Activated CD4-positive, CD25-positive, alpha-beta regulatory T cell treated with anti-CD3 and anti-CD28 coated beads, Interleukin-2, amount 50 U/mL, for 24 hours (primary cell): ENCODE measurements around the gene CNN3.

ENCODE experiments used
- ATAC-seq, 2 donors: fragments of 150-1000 bp; cut with Tn5 transposase; one replicate each; pipeline ENCODE4 v1.10.0; 2021; ENCODE audit warnings: mild to moderate bottlenecking in 1 of 2, moderate library complexity in 1 of 2

The CNN3 gene

DNA sequence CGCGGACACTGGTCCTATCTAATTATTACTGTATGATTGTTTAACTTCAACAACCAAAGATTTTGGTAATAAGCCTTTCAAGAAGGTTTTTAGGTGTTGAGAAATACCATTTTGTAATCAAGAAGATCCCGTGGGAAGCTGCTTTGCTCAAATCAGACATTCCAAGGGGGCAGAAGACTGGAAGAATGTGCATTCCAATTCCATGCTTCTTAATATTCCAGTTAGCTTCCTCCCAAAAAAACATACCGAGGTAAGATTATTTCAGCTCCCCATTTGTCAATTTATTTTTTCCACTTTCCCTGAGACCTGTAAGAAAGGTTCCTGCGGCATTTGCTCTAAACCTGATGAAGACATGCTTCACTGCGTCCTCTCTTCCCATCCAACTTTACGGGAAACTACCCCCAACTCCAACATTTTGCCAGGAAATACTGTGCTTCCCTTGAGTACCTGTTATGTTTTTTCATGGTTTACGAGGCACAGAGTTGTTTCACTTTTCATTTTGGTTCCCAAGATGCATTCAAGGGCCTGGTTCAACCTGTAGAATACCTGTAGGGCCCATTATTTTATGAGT is 4.1 kb downstream of the CNN3 start:
- no peak for ATAC-seq

DNA sequence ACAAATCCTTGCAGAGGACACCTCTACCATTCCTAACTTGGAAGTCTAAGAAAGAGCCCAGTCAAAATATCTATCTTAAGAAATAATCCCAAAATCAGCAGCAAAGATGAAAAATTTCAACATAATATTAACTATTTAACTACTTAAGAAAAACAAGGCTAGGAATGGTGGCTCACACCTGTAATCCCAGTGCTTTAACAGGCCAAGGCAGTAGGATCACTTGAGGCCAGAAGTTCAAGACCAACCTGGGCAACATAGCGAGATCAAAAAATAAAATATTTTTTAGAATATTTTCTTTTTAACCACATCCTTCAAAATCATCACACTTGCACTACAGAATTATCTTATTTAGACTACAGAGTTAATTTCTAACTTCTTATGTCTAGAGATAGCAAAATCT is 4.9 kb downstream of the CNN3 start:
- no peak for ATAC-seq

DNA sequence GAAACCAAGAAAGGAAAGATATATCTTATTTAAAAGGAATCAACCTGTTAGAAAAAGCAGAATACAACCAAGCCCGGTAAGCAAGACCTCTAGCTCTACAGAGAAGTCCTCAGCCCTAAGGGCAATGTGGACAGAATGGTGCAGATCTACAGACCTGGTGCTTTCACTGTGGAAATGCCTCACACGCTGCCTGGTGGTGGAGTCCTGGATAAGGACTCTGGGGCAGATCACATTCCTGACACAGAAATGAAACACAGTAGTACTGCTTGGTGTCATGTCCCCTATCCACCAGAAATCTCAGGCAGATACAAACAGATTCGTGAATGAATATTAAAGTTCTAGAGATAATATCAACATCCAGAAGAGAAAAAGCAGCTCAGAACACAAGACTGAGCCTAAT is 6.8 kb downstream of the CNN3 start:
- no peak for ATAC-seq

DNA sequence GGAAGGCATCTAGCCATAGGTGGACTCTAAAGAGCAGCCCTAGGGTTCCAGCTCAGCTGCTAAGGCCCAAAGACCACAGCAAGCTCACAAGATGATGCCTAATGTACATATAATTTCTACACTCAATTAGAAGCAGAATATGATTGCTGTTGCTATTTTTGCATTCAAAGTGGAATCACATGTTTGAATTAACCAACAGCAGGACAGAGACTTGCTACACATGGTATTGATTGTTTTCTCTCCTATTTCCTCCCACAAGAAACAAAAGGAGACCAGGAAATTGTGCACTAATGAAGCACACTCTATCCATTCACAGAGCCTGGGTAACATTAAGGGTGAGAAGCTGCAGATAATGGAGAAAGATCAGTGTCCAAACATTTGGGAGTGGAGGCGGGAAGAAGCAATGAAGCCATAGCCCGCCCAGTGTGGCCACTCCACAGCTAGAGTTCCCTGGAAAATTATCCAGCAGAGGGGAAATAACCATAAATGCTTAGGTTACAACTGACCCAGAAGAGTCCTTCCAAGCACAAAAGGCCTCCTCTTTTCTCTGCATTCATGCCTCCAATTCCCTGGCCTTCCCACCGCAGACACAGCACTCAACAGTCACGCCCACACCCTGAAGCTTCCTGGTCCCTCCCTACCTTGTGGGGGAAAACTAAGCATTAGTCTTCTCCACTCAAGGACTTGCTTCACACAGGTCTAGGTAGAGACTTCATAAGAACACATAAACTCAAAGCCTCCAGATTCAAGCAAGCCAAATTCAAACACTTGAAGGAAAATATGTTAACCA is 7.5 kb downstream of the CNN3 start:
- no peak for ATAC-seq

DNA sequence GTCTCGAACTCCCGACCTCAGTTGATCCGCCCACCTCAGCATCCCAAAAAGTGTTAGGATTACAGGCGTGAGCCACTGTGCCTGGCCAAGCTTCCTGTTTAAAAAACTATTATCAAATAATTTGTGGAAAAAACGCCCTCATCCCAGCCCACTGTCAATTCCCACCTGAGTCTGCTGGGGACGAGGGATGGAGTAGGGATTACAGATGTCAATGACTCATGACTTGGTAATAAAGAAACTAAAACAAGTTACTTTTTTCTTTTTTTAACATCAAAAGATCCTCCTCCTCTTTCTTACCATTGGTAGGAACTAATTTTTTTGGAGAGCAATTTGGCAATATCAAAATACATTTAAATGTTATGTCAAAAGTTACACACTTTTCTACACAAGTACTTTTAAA is 9.7 kb downstream of the CNN3 start:
- no peak for ATAC-seq

DNA sequence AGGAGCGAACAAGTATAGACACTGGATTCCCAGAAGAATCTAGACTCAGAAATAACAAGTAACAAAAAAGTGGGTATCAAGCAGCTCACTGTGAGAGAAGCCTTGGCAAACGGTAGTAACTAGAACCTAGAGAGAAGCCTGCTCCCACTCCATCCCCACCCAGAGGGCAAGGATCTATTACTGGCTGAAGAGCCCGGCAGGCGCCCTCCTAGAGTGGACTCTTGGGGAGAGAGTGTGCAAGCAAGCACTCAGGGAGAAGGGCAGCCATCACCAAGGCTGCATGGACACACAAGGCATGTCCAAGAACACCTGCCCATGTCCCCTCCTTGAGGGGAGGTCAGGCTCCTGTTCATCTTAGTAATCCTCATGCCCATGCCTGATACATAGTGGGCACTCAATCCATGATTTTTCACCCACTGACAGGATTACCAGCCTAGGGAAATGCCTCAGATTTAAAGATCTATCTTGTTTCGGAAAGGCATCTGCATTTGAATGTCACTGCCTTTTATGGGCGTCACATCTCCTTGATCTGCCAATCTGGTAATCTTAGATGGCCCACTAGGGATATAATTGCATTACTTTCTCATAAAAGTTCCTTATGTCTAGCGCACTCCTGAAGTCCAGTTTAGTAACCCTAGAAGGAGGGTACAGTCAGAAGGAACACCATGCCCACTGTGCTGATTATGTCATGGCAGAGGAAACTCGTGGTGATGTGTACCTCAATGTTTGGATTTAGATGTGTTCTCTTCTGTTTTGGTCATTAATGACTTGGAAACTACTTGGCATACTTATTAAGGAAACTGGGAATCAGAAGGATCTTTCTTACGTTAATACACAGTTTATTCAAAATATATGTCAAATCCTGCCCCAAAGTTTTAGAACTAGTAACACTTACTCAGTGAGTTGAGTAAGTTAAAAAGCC is 14.4 kb downstream of the CNN3 start:
- ATAC-seq = no peak

DNA sequence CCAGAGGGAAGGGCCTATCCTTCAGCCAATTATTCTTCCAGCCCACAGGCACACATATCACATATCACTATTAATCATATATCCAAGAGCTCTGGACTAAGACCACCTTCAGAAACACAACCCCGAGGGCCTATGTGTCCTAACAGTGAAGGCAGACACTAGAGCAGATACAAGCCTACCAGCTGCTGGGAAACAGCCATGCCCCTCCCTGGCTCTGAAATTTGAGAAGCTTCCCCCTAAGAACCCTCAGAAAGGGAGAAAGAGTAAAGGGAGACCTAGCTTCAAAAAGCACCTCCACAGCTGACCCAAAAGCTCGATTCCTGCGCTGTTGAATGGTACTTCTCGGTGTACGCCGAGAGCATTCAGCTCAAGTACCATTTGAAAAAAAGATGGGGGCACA is 17.4 kb downstream of the CNN3 start:
- no peak for ATAC-seq

DNA sequence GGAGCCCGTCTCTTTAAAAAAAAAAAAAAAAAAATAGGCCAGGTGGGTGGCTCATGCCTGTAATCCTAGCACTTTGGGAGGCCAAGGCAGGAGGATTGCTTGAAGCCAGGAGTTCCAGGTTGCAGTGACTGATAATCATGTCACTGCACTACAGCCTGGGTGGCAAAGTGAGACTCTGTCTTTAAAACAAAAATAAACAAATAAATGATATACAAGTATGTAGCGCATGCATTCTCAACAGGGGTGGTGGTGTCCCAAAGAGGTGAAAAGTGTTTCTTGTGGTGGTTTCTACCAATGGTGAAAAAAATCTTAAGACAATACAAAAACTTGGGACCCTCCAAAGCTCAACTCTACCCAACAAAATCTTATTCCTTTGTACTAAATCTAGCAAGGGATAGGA is 17.9 kb downstream of the CNN3 start:
- ATAC-seq = no peak

DNA sequence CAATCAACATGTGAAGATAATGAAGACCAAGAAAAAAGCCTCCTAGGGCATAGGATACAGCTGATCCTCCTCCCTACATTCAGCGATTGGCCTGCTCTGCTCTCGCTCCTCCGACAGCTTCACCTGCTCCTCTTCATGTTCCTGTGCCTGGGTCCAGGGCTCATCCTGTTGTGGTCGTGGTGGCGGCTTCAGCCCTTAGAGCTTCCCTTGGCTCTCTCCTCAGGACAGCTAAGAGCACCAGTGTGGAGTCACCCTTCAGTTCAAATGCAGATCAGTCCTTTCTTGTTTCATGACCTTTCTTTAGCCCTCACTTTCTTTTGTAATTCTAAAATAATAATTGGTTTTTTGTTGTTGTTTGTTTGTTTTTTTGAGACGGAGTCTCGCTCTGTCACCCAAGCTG is 18.7 kb downstream of the CNN3 start:
- ATAC-seq = no peak

DNA sequence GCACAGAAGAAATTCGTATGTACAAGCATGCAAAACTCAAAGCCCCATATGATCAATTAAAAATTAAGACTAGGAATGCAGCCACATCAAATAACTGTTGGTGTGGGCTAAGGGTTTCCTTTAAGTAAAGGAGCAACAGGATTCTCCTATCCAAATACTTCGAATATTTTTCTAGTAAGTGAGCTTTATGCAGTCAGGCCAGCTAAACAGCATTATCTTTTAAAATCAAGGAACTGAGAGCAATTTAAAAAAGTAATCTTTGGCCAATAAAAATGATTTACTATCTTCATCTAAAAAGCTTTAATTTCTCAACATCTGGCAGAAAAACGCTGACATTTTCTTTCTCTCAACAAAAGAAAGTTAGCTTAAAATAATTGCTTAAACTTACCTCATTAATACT is 19.8 kb downstream of the CNN3 start:
- no peak for ATAC-seq

DNA sequence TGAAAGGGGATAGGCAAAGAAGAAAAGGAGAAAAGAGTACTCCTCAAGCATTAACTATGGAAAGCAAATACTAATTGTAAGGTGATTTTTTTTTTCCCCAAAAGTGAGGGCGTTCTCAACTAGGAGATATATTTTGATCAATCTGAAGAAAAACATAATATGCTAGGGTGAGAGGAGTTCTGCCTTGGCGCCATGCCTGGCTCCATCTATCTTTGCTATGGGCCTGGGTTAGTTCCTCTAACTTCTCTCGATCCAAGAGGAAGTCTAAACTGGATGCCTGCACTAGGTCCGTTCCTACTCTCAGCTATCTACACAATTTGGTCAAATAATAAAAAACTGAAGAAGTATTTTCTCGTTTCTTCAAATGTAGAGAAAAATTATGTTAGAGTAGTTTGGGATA is 20.5 kb downstream of the CNN3 start:
- no peak for ATAC-seq

DNA sequence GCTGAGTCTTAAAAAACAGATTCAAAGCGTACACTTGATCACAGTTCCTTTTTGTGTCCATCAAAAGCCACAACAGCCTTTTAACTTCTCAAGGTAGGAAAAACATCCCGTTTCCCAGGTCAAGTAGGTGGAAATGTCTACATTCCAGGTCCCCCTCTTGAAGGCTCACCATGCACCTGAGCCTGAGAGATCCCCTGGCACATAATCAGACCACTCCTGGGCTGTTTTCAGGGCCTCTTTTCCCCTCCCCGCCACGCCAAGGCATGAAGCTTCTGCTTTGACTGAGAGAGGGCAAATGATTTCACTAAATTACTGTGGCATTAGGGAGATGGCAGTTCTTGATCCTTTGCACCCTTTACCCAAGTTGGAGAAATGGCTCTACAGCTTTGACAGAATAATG is 21.7 kb downstream of the CNN3 start:
- ATAC-seq = no peak

DNA sequence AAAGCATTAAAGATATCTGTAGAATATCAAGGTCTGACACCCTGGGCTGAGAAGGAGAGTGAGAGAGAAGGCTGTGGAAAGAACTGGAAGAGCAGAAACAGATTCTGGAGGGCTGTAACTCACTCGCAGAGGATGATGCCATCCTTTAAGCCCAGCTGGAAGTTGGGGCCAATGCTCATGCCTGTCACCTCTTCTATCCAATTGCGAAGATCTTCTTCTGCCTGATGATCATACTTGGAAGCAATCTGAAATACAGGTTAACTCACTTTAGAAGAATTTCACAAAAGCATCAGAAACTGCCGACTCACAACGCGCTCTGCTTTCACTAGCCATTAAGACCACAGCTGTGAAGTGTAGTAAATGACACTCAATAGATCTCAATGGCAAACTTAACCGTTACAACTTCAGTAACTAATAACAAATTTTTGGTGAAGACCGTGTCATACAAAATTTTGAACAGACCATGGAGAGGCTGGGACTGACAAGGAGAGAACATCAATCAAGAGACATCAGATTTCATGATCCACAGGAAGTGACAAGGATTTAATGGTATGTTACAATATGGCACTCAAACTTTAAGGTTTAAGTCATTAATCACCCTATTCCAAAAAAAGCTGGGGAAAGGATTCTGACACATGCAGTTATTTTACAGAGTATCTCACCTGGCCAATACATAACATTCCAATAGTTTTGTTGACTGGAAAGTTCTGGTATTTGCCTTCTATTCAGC is 23.5 kb downstream of the CNN3 start:
- no peak for ATAC-seq

DNA sequence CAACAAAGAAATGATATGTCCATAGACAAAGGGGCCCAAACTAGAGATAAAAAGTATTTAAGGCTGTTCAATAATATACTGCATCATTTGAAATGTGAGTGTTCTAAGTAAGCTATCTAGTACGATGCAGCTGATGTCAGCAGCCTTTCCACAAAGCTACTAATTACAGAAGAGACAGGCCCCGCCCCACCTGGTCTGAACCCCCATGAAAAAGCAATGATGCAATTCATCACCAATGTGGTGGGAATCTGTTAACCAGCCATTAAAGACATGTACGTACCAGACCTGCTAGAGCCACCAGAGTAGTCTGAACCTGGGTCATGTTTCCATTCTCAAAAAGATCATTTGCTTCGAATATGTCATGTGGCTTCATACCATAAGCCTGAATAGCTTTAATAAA is 25.1 kb downstream of the CNN3 start:
- no peak for ATAC-seq

DNA sequence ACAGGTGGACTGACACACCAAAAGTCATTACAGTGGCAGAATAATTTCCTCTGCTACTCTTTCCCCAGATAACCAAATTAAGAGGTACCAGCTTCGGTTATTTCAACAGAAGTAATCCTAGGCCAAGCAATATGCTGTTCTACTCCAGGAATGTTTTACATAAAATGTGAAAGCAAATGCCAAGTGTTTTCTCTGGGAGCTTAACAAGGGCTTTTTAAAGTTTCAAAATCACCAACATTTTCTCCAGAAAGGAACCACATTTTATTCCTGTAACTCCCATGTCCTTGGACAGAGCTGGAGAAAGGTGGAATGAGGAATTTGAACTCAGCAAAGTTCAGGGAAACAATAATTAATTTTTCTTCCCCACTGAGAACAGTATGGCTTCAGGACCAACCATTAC is 27.2 kb downstream of the CNN3 start:
- ATAC-seq = no peak

DNA sequence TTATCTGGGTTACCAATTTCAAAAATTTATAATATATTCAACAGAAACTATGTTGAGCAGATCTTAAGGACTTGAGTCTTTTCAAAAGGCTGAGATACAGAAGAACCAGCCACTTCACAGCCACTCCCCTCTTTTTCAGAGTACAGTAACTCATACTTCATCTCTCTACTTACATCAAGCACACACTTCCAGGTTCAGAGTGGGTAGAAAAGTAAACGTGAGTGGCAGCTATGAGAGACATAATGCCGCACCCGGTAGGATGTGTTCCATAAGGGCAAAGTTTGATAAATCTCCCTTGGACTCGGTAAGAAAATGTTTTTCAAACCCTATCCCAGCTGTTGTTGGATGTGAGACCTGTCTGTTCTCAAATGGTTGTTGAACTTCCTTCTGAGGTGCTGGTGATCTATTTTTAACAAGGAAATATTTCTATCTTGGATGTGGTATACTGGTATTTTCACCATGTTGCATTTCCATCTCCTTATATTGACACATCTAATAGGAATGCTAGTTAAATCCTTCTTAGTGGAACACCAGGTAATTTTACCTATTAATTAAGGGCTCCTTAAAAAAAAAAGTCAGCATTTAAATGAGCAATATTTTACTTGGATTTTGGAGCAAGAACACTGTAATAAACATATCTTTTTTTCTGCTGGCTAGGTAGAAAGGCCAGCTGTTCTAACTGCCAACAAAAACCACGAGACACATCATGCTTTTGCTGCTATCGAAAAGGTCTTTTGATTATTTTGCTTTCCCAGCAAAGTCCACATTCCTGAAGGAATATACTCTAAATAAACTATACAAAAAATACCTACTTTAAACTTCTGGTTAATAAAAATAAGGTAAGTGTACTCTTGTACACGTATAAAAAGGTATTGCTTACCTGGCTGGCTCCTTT is 28.2 kb downstream of the CNN3 start:
- no peak for ATAC-seq

DNA sequence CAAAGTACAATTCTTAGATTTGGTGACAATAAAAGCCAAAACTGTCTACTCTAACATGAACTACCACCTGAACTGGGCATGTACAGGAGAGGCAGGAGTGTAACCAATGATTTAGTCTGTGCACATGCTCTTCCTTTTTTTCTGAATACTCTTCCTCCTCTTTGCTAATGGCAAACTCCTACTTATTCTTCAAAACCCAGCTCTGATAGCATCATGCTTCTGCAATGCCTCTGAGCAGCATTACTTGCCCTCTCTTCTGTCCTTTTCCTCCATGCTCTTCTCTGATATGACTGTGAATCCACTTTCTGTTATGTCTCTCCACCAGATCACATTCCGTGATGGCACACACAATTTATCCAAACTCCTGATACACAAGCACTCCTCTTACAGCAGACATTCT is 31.4 kb downstream of the CNN3 start:
- ATAC-seq = no peak

DNA sequence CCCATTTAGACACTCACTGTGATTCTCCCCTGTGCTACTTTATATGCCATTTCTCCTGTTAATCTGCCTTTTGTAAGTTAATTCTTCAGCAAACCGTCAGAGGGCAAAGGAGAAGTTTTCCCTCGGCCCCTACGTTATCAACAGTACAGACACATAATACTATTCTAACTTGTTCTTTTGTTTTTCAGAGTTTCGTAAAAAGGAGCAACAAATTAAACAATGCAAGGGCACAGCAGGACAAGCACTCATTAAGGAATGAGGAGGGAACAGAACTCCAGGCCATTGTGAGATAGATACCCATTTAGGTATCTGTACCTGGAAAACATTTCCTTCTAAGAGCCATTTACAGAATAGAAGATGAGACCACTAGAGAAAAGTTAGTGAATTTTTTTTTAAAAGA is 32.3 kb downstream of the CNN3 start:
- no peak for ATAC-seq

DNA sequence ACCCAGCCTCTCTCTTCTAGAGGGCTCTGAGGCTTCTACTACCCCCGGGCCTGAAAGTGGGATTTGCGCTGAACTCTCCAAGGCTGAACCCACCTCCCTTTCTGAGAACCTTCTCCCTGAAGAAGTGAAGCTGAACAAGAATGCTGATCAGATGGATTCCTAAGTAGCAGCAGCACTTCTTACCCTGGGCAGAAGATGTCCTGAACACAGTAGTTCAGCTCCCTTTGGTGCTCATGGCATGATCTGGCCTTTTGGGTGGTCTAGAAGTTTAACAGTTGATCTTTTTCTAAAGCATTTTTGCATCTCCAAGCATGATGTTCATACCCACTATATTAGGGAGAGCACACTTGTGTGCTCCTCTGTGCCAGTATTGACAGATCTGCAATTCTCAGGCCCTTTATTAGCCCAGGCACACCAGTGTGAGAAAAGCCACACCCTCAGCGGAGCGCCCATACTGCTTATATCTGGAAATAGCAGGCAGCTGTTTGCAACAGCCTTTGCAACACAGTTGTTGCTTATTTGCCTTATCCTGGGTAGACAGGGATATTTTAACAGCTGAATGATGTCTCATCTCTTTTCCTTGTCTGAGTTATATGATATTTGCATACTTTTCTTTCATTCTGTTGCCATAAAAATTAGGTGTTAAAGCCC is 34.2 kb downstream of the CNN3 start:
- no peak for ATAC-seq

DNA sequence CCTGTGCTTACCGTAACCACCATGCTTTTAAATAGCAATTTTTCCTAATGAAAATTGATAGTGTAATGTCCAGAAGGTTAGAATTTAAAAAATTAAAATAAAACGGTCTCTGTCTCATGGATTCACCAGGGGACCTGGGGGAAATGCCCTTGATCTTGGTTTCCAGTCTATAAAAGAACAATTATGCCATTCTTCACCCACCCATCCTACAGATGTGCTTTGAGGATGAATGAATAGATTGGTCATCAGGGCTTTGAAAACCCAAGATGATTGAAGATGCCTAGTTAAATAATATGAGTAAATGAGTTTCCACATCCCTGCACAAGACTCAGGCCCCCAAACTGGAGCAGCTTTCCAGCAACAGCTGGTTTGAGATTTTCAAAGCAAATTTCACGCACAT is 38.7 kb downstream of the CNN3 start:
- no peak for ATAC-seq

DNA sequence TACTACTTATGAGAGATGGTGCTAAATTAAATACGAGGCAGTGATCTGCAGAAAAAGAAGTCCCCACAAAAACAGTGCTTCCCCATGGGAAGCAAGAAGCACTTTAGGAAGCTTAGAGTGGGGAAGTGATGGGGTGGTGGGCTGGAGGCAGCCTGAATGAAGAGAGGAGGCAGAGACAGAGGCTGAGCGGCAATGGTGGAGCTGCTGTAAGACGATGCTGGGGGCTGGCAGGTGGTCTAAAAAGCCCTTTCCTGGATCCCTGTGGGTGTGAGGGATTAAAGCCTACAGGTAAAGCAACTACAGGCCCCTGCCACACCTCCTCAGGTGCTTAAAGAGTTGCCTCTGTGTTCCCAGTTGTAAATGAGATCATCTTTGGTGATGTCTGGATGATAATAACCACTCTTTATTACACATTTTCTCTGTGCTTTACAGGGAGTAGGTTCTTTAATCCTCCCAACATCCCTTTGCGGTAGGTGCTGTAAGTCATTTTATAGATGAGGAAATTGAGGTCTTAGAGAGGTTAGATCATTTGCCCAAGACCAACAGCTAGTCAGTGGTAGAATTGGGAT is 39.2 kb downstream of the CNN3 start:
- no peak for ATAC-seq
